Measurements from ENCODE around the gene OSM.
"Not testable (repeated sequence)": the region's sequence is repeated elsewhere in the genome, so short reads cannot be mapped to it uniquely, and the experiment has no call there.

OSM gene

DNA sequence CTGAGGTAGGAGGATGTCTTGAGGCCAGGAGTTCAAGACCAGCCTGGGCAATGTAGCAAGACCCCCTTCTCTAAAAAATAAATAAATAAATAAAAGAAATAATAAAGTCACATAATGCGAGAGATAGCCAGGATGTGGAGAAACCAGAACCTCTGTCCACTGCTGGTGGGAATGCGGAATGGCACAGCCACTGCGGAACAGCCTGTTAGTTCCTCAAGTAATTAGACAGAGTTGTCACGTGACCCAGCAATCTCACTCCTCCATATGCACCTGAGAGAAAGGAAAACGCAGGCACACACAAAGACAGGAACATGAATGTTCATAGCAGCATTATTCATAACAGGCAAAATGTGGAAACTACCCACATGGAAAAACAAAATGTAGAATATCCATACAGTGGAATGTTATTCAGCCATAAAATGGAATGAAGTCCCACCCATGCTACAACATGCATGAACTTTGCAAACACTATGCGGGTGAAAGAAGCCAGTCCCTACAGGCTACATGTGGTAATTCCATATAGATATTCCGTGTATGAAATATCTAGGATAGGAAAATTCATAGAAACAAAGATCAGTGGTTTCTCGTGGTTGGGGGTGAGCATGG lies 47.5 kb downstream of the OSM start:
- H3K4me3 ChIP-seq (ENCODE audit: low read depth, low read length): no peak overlapping the region
- no peak for DNase-seq (ENCODE audit: low read depth)

DNA sequence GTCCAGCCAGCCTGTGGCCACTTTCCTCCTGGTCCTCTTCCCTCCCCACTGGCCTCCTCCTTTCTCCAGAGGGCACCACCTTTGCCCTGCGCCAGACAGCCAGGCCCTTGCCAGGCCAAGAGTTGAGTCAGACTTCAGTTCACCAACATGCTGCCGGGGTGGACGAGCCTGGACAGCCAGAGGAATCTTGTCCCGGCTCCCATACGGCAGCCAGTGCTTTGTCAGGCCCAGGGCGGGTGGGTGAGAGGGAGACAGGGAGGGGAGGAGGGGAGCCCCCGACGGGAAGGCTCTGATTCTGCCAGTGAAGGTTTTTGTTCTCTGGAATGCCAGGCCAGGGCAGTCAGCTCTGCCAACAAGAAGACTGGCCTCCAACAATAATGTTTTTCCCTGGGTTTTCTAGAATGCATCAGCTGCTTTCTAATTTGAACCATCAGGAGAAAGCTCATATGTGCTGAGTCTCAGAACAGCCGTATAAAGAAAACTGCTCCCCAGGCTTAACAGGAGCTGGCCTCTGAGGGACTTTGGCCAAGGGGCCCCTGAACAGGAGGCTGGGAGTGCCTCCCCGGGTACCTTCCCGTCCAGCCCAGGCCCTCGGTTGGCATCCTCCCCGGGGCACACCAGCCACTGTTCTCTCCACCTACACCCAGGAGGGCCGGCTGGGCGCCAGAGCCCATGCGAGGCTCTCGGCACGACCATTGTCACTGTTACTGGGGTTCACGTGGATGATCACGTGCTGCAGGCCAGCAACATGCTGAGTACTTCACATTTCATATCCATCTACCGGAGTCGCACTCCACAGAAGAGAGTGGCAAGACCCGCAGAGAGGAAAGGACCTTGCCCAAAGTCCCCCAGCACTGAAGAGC lies 48.7 kb downstream of the OSM start:
- no peak for DNase-seq (ENCODE audit: low read depth)
- H3K4me3 ChIP-seq (ENCODE audit: low read depth, low read length): no peak overlapping the region

DNA sequence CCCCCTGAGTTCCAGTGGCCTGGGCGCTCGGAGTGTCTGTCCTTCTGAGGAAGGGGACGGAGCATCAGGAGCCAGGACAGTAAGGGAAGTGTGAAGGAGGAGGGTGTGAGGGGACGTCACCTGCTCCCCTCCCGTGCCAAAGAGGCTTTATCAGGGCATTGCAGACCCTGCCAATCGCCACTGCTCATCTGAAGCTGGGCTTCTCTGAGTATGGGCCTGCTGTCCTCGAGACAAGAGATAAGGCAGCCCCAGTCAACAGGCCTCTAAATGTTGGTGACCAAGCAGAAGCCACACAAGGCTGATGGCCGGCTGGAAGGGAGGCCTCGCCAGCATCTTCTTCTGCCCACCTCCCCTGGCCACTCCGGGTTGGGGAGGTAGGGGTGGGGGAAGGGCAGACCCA lies 49.9 kb downstream of the OSM start:
- H3K4me3 ChIP-seq (ENCODE audit: low read depth, low read length): no peak overlapping the region
- no peak for DNase-seq (ENCODE audit: low read depth)

GRCh38 chr22:30216272-30216671 lies 50.4 kb downstream of the OSM start:
- not testable (repeated sequence) for DNase-seq (ENCODE audit: low read depth); H3K4me3 ChIP-seq (ENCODE audit: low read depth, low read length)

GRCh38 chr22:30214703-30215407 lies 51.8 kb downstream of the OSM start:
- H3K4me3 ChIP-seq (ENCODE audit: low read depth, low read length): no peak overlapping the region
- no peak for DNase-seq (ENCODE audit: low read depth)

DNA sequence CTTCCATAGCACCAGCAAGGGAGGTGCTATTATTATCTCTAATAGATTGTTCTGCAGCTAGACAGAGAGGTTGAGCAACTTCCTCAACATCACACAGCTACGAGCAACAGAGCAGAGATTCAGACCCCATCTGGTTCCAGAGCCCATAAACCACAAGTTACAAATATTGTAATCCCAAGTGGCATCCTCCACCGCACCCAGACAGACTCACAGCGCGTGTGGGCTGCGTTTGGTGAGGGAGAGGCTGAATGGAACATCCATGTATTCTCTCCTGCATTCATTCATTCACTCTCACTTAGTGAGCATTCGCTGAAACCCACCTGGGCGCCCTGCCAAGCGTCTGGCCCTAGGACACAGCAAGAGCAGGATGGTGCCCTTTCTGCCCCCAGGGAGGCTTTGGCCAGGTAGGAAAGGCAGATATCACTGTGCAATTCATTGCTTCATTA lies 53.6 kb downstream of the OSM start:
- no peak overlapping the region for H3K4me3 ChIP-seq (ENCODE audit: low read depth, low read length)
- DNase-seq (ENCODE audit: low read depth): no peak
